GM18867 (cell line): Measurements from ENCODE around the gene SPSB1.

Source experiments
- ATAC-seq: cut with Tn5 transposase; IDR thresholded peaks from one replicate; pipeline ENCODE4 v1.9.1; 2021; ENCODE audit warnings: mild to moderate bottlenecking, moderate library complexity; ENCODE audit not compliant: unreplicated experiment

The SPSB1 gene

GRCh38 chr1:9292361-9293240, at the start of gene SPSB1:
SPSB1 (plus strand) TSS chr1:9292894; CDS start chr1:9355892, 62,998 bp downstream.
- ATAC-seq, result no peak

GRCh38 chr1:9243066-9243739, 49.5 kb upstream of the SPSB1 start:
- no peak for ATAC-seq

- ATAC-seq, result no peak
These were observed 48.0 kb upstream of the SPSB1 start for GRCh38 chr1:9244501-9245229.

- no peak for ATAC-seq
These were observed 47.5 kb upstream of the SPSB1 start for GRCh38 chr1:9245230-9245619.

- no peak for ATAC-seq
These were observed 47.0 kb upstream of the SPSB1 start for GRCh38 chr1:9245661-9246060.

GRCh38 chr1:9246215-9246614, 46.5 kb upstream of the SPSB1 start:
- no peak for ATAC-seq

- ATAC-seq, result no peak
These were observed 45.6 kb upstream of the SPSB1 start for GRCh38 chr1:9246841-9247785.

GRCh38 chr1:9247894-9248293, 44.8 kb upstream of the SPSB1 start:
- no peak for ATAC-seq

GRCh38 chr1:9248341-9249262, 44.1 kb upstream of the SPSB1 start:
- ATAC-seq, result no peak

GRCh38 chr1:9249263-9249533, 43.5 kb upstream of the SPSB1 start:
- no peak for ATAC-seq

- no peak for ATAC-seq
These were observed 42.9 kb upstream of the SPSB1 start for GRCh38 chr1:9249534-9250410.

- ATAC-seq, result no peak
These were observed 42.0 kb upstream of the SPSB1 start for GRCh38 chr1:9250411-9251381.

GRCh38 chr1:9251501-9251900, 41.2 kb upstream of the SPSB1 start:
- no peak for ATAC-seq

- no peak for ATAC-seq
These were observed 39.7 kb upstream of the SPSB1 start for GRCh38 chr1:9253004-9253403.

- ATAC-seq, result no peak
These were observed 39.1 kb upstream of the SPSB1 start for GRCh38 chr1:9253453-9254105.

GRCh38 chr1:9256332-9256731, 36.4 kb upstream of the SPSB1 start:
- ATAC-seq, result no peak

- no peak for ATAC-seq
These were observed 34.8 kb upstream of the SPSB1 start for GRCh38 chr1:9257851-9258250.
